Peyer's patch (tissue), 4 donors: Measurements from ENCODE around the gene KRTAP19-7. TPM values are rescaled to one million over a fixed set of nuclear protein-coding genes. Genes with fewer than 3 reads are reported as not detected.

Experiments used
- DNase-seq, 3 donors: peaks; one replicate each; pipeline ENCODE4 v3.0.0-alpha.2; 2017 to 2019
- H3K27ac ChIP-seq, 4 donors: fragments of 200-600 bp; sonication (generic); one replicate each; pipeline ENCODE4 v1.5.1; 2016 to 2019
- H3K27me3 ChIP-seq, 2 donors: fragments of 200-600 bp; sonication (generic); one replicate each; pipeline ENCODE4 v1.5.1; 2019
- H3K36me3 ChIP-seq, 3 donors: fragments of 200-600 bp; sonication (generic); one replicate each; pipeline ENCODE4 v1.5.1; 2016 to 2019
- H3K4me1 ChIP-seq, 4 donors: fragments of 200-600 bp; sonication (generic); one replicate each; pipeline ENCODE4 v1.5.1; 2016 to 2019
- H3K4me3 ChIP-seq, 4 donors: fragments of 200-600 bp; sonication (generic); 1 replicate in 3 of 4; 2 replicates in 1 of 4; pipeline ENCODE4 v1.5.1; 2016 to 2019; ENCODE audit warnings: mild to moderate bottlenecking in 1 of 4
- H3K9me3 ChIP-seq, 4 donors: fragments of 200-600 bp; sonication (generic); one replicate each; pipeline ENCODE4 v1.5.1; 2016 to 2019; ENCODE audit warnings: mild to moderate bottlenecking in 1 of 4
- POLR2A ChIP-seq, 2 donors: fragments of 450-650 bp; IDR thresholded peaks; one replicate each; pipeline ENCODE4 v1.5.1; 2017; ENCODE audit warnings: antibody characterized with exemption in 2 of 2, mild to moderate bottlenecking in 2 of 2, moderate library complexity in 2 of 2
- total RNA-seq, 4 donors: library from RNA; depleted of rRNA; stranded (reverse); fragments of >200 nt; gene quantifications; one replicate each; pipeline ENCODE4 v1.1.0, GENCODE V29; 2016
- TF ChIP-seq, protein P1 (sequence below), 6 experiments: fragments of 450-650 bp in 4 of 6; fragments of 200-600 bp in 2 of 6; sonication (generic) in 1 of 6; IDR thresholded peaks; one replicate each; pipeline ENCODE4 v1.5.1; 2017 to 2019; ENCODE audit warnings: antibody characterized with exemption in 6 of 6, mild to moderate bottlenecking in 3 of 6, moderate library complexity in 1 of 6

Gene KRTAP19-7
- total RNA-seq, 4 donors from 2014 or later: not detected

DNA sequence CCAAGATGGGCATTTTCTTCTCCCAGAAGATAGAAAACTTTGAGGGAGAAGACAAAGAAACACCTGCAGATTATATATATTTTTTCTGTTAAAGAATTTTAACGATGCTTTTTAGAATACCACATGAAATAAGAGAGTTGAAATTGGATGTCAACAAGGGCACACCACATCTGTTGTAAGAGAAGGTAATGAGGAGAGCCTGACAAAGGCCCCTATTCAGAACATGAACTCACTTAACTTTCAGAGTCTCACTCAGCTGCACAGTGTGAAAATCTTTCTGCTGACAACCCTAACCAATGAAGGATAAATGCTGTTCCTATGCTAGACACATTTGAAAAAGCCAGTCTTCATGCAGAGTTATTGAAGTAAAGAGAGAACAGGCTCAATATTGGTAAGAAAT is 21.8 kb upstream of the KRTAP19-7 start:
- no peaks in the 10 kb centered on the region for H3K9me3 ChIP-seq
- no peaks in the 10 kb centered on the region for H3K36me3 ChIP-seq
- H3K27me3 ChIP-seq: no peaks in the 10 kb centered on the region
- no peaks in the 10 kb centered on the region for H3K4me1 ChIP-seq
- H3K27ac ChIP-seq: no peak overlapping the region
- TF ChIP-seq, protein P1, sequence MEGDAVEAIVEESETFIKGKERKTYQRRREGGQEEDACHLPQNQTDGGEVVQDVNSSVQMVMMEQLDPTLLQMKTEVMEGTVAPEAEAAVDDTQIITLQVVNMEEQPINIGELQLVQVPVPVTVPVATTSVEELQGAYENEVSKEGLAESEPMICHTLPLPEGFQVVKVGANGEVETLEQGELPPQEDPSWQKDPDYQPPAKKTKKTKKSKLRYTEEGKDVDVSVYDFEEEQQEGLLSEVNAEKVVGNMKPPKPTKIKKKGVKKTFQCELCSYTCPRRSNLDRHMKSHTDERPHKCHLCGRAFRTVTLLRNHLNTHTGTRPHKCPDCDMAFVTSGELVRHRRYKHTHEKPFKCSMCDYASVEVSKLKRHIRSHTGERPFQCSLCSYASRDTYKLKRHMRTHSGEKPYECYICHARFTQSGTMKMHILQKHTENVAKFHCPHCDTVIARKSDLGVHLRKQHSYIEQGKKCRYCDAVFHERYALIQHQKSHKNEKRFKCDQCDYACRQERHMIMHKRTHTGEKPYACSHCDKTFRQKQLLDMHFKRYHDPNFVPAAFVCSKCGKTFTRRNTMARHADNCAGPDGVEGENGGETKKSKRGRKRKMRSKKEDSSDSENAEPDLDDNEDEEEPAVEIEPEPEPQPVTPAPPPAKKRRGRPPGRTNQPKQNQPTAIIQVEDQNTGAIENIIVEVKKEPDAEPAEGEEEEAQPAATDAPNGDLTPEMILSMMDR (IDR thresholded peaks at IDR 0.05): no peak
- no peak for TF ChIP-seq POLR2A (IDR thresholded peaks at IDR 0.05)
- no peak overlapping the region for H3K4me3 ChIP-seq
- no peak for DNase-seq

GRCh38 chr21:30580132-30580531 is 19.0 kb upstream of the KRTAP19-7 start:
- no peaks in the 10 kb centered on the region for H3K27me3 ChIP-seq
- H3K27ac ChIP-seq: no peak overlapping the region
- H3K4me3 ChIP-seq: no peak overlapping the region
- H3K4me1 ChIP-seq: no peaks in the 10 kb centered on the region
- TF ChIP-seq POLR2A (IDR thresholded peaks at IDR 0.05): no peak
- TF ChIP-seq, protein P1 (IDR thresholded peaks at IDR 0.05): no peak
- no peaks in the 10 kb centered on the region for H3K36me3 ChIP-seq
- no peaks in the 10 kb centered on the region for H3K9me3 ChIP-seq
- no peak for DNase-seq

GRCh38 chr21:30579346-30579745 is 18.2 kb upstream of the KRTAP19-7 start:
- no peak for DNase-seq
- H3K27ac ChIP-seq: no peak overlapping the region
- H3K27me3 ChIP-seq: no peaks in the 10 kb centered on the region
- H3K4me3 ChIP-seq: no peak overlapping the region
- H3K4me1 ChIP-seq: no peaks in the 10 kb centered on the region
- no peaks in the 10 kb centered on the region for H3K9me3 ChIP-seq
- no peak for TF ChIP-seq POLR2A (IDR thresholded peaks at IDR 0.05)
- TF ChIP-seq, protein P1 (IDR thresholded peaks at IDR 0.05): no peak
- H3K36me3 ChIP-seq: no peaks in the 10 kb centered on the region

- TF ChIP-seq POLR2A (IDR thresholded peaks at IDR 0.05): no peak
- TF ChIP-seq, protein P1 (IDR thresholded peaks at IDR 0.05): no peak
- no peaks in the 10 kb centered on the region for H3K4me1 ChIP-seq
- no peak for DNase-seq
- no peak overlapping the region for H3K4me3 ChIP-seq
- no peaks in the 10 kb centered on the region for H3K9me3 ChIP-seq
- H3K36me3 ChIP-seq: no peaks in the 10 kb centered on the region
- H3K27ac ChIP-seq: no peak overlapping the region
- H3K27me3 ChIP-seq: no peaks in the 10 kb centered on the region
Observed at GRCh38 chr21:30577766-30578165, 16.7 kb upstream of the KRTAP19-7 start.

DNA sequence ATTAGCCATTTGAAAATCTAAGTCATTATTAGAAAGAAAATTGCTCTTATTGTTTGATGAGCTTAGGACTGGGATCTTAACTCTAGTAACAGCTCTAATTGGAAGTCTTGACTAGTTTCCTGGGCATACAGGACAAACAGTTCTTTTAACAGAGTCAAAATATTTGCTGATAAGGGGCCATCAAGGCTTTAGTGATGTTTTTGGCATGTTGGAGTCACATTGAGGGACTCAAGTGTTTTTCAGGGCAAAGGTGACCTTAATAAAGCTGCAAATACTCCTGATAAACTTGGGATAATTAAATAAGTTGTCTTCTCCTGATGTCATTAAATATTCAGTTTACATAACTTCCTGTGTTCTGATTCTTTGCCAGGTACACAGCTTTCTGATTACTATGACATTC is 6.5 kb upstream of the KRTAP19-7 start:
- H3K27me3 ChIP-seq: no peaks in the 10 kb centered on the region
- no peak overlapping the region for H3K27ac ChIP-seq
- no peaks in the 10 kb centered on the region for H3K4me1 ChIP-seq
- no peaks in the 10 kb centered on the region for H3K9me3 ChIP-seq
- DNase-seq: no peak
- no peaks in the 10 kb centered on the region for H3K36me3 ChIP-seq
- H3K4me3 ChIP-seq: no peak overlapping the region
- no peak for TF ChIP-seq POLR2A (IDR thresholded peaks at IDR 0.05)
- TF ChIP-seq, protein P1 (IDR thresholded peaks at IDR 0.05): no peak

DNA sequence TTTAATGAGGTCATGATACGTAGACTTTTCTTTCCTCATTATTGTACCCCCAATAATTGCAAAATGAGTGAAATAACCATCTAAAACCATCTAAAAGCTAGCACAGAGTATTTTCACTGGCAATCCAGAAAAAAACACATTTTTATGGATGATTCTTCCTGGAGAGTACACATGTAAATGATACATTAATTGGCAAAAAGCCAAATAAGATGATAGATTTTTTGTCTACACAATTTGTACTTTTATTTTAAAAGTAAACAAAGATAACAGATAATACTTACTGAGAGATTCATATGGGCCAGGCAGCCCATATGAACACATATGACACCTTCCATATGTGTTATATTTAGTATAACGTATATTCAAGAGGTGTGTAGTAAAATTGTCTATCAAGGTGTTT is 2.5 kb upstream of the KRTAP19-7 start:
- no peaks in the 10 kb centered on the region for H3K27me3 ChIP-seq
- H3K4me1 ChIP-seq: no peaks in the 10 kb centered on the region
- no peak overlapping the region for H3K27ac ChIP-seq
- no peaks in the 10 kb centered on the region for H3K36me3 ChIP-seq
- DNase-seq: no peak
- no peak for TF ChIP-seq POLR2A (IDR thresholded peaks at IDR 0.05)
- H3K9me3 ChIP-seq: no peaks in the 10 kb centered on the region
- H3K4me3 ChIP-seq: no peak overlapping the region
